ENCODE results near the gene SIPA1L3.

GRCh38 chr19:38195237-38195636 lies 288.2 kb downstream of the SIPA1L3 start:
- TF ChIP-seq CTCF (IDR thresholded peaks at IDR 0.05) = no peak
- TF ChIP-seq POLR2A (IDR thresholded peaks at IDR 0.05) = no peak
